Ishikawa (cell line): ENCODE data around the gene C2CD2L.

Source experiments
- CEBPB ChIP-seq: IDR thresholded peaks from 2 replicates; pipeline ENCODE4 v1.6.1; 2012
- CREB1 ChIP-seq: IDR thresholded peaks from 2 replicates; pipeline ENCODE4 v1.6.1; 2012; ENCODE audit warnings: low read depth
- EGR1 ChIP-seq: IDR thresholded peaks from 2 replicates; pipeline ENCODE4 v1.6.1; 2012
- EP300 ChIP-seq: IDR thresholded peaks from 2 replicates; pipeline ENCODE4 v1.6.1; 2012; ENCODE audit warnings: borderline replicate concordance
- FOXM1 ChIP-seq: IDR thresholded peaks from 2 replicates; pipeline ENCODE4 v1.6.1; 2012; ENCODE audit warnings: low read depth, borderline replicate concordance
- NFIC ChIP-seq: IDR thresholded peaks from 2 replicates; pipeline ENCODE4 v1.6.1; 2012
- RAD21 ChIP-seq: IDR thresholded peaks from 2 replicates; pipeline ENCODE4 v1.6.1; 2012; ENCODE audit warnings: low read depth
- TAF1 ChIP-seq: IDR thresholded peaks from 2 replicates; pipeline ENCODE4 v1.6.1; 2012; ENCODE audit warnings: low read depth, mild to moderate bottlenecking
- TEAD4 ChIP-seq: IDR thresholded peaks from 2 replicates; pipeline ENCODE4 v1.6.1; 2012
- YY1 ChIP-seq: IDR thresholded peaks from 2 replicates; pipeline ENCODE4 v1.6.1; 2012; ENCODE audit warnings: low read depth
- ZBTB7A ChIP-seq: IDR thresholded peaks from 2 replicates; pipeline ENCODE4 v1.6.1; 2012; ENCODE audit warnings: low read depth
- TF ChIP-seq, protein P1 (sequence below): IDR thresholded peaks from 2 replicates; pipeline ENCODE4 v1.6.1; 2012
- TF ChIP-seq, protein P2 (sequence below): IDR thresholded peaks from 2 replicates; pipeline ENCODE4 v1.6.1; 2012; ENCODE audit warnings: low read depth, mild to moderate bottlenecking
- TF ChIP-seq, protein P3 (sequence below): IDR thresholded peaks from 2 replicates; pipeline ENCODE4 v1.6.1; 2012

DNA sequence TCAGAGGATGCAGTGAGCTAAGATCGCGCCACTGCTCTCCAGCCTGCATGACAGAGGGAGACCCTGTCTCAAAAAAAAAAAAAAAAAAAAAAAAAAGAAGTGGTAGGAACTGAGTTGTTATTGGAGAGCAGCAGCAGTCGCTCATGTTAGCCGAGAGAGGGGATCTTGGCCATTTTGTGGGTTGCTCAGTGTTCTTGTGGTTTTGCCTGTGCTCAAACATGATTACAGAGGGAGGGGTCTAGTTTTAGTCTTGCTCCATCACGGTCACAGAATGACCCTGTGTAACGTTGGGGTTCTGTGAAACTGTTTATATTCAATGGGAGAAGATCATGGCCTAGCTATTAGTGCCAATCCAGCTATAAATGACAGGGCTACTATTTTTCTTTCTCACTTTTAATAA, 7.4 kb upstream of the C2CD2L start:
- TF ChIP-seq, protein P1, sequence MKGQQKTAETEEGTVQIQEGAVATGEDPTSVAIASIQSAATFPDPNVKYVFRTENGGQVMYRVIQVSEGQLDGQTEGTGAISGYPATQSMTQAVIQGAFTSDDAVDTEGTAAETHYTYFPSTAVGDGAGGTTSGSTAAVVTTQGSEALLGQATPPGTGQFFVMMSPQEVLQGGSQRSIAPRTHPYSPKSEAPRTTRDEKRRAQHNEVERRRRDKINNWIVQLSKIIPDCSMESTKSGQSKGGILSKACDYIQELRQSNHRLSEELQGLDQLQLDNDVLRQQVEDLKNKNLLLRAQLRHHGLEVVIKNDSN = no peak
- TF ChIP-seq, protein P2, sequence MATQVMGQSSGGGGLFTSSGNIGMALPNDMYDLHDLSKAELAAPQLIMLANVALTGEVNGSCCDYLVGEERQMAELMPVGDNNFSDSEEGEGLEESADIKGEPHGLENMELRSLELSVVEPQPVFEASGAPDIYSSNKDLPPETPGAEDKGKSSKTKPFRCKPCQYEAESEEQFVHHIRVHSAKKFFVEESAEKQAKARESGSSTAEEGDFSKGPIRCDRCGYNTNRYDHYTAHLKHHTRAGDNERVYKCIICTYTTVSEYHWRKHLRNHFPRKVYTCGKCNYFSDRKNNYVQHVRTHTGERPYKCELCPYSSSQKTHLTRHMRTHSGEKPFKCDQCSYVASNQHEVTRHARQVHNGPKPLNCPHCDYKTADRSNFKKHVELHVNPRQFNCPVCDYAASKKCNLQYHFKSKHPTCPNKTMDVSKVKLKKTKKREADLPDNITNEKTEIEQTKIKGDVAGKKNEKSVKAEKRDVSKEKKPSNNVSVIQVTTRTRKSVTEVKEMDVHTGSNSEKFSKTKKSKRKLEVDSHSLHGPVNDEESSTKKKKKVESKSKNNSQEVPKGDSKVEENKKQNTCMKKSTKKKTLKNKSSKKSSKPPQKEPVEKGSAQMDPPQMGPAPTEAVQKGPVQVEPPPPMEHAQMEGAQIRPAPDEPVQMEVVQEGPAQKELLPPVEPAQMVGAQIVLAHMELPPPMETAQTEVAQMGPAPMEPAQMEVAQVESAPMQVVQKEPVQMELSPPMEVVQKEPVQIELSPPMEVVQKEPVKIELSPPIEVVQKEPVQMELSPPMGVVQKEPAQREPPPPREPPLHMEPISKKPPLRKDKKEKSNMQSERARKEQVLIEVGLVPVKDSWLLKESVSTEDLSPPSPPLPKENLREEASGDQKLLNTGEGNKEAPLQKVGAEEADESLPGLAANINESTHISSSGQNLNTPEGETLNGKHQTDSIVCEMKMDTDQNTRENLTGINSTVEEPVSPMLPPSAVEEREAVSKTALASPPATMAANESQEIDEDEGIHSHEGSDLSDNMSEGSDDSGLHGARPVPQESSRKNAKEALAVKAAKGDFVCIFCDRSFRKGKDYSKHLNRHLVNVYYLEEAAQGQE = no peak
- TF ChIP-seq EP300 = no peak
- TF ChIP-seq, protein P3, sequence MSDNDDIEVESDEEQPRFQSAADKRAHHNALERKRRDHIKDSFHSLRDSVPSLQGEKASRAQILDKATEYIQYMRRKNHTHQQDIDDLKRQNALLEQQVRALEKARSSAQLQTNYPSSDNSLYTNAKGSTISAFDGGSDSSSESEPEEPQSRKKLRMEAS = no peak
- TF ChIP-seq YY1 = no peak
- TF ChIP-seq CREB1 = no peak
- no peak for TF ChIP-seq ZBTB7A
- TF ChIP-seq CEBPB = no peak
- no peak for TF ChIP-seq TEAD4
- no peak for TF ChIP-seq TAF1
- TF ChIP-seq EGR1 = no peak
- TF ChIP-seq NFIC = no peak
- TF ChIP-seq RAD21 = no peak
- no peak for TF ChIP-seq FOXM1
